Measurements from ENCODE around the gene IL1RAPL2.

- TF ChIP-seq RAD21 (conservative IDR thresholded peaks at IDR 0.05 in 1 of 2, IDR thresholded peaks at IDR 0.05 in 1 of 2) (no peak), CTCF (IDR thresholded peaks at IDR 0.05) (no peak), REST (IDR thresholded peaks at IDR 0.05) (no peak), RARB (CRISPR knock-in tag; IDR thresholded peaks at IDR 0.05) (no peak), FOSB (CRISPR knock-in tag; IDR thresholded peaks at IDR 0.05) (no peak), NR3C1 (IDR thresholded peaks at IDR 0.05) (no peak), CHD2 (IDR thresholded peaks at IDR 0.05; ENCODE audit: low read length, partially characterized antibody) (no peak), RCOR1 (IDR thresholded peaks at IDR 0.05; ENCODE audit: low read depth, low read length) (no peak), POLR2A (IDR thresholded peaks at IDR 0.05; ENCODE audit: low read length) (no peak), SMC3 (IDR thresholded peaks at IDR 0.05) (no peak), ZSCAN20 (CRISPR knock-in tag; IDR thresholded peaks at IDR 0.05) (no peak), HOXB13 (CRISPR knock-in tag; IDR thresholded peaks at IDR 0.05; ENCODE audit: low read depth) (no peak), TP53 (CRISPR knock-in tag; IDR thresholded peaks at IDR 0.05) (no peak)
These were observed 765.2 kb downstream of the IL1RAPL2 start for GRCh38 chrX:105331244-105331643.
